ELF-1 (cell line): ENCODE results near the gene SYT2.
A peak's percentile ranks its signal among the peaks of the same experiment; 100 is the strongest.
"Not testable (repeated sequence)": the region's sequence is repeated elsewhere in the genome, so short reads cannot be mapped to it uniquely, and the experiment has no call there.

ENCODE experiments used
- DNase-seq: peaks from one replicate; pipeline ENCODE4 v3.0.0-alpha.2; 2016; ENCODE audit warnings: low read depth, low spot score

The SYT2 gene

GRCh38 chr1:202643397-202644218, 66.6 kb downstream of the SYT2 start:
- DNase-seq = peak; percentile 59

DNA sequence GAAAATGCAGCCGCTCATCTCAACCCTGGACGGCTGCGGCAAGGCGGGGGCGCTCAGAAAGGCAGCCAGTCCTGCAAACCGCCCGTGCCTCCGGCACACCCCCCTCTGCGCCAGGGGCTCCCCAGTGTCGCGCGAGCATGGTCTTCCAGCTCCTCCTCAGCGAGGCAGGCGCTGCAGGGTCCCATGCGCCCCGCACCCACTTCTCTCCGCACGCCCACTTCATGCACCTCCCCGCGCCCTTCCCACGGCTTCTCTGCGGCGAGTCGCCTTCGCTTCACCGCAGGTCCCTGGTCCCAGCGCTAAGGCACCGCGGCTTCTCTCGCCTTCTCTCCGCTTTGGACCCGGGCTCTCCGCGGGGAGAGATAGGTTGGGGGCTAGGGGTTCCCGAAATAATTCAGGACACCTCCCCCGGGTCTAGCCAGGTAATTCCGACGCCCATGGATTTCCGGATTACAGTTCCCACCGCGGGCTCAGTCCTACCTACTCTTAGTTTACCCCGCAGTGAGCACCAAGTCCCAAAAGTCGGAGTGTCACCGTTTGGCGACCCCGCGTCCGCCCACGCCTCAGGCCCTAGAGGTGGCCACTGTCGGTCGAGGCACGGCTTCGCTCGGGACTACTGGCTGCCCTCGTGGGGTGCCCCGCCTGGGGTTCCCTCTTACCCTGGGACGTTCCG, 67.5 kb downstream of the SYT2 start:
- no peak for DNase-seq

GRCh38 chr1:202642212-202642611, 68.0 kb downstream of the SYT2 start:
- no peak for DNase-seq

DNA sequence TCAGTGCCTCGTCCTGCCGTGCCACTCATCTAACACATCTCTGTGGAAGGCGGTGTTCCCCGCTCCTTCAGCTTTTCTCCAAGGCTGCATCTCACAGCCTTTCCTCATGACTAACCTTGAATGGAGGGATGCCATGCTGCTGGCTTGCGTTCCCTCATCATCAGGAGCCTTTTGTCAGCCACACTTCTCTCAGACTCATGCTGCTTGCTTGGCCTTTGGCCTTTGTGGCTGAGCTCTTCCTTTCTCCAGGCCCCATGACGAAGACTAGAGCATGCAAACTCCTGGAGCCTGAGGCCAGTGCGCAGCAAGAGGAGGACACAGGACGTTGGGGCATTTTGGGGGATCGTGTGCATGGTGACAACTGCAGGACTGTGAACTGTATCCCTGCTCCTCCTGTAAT, 70.8 kb downstream of the SYT2 start:
- DNase-seq = no peak

DNA sequence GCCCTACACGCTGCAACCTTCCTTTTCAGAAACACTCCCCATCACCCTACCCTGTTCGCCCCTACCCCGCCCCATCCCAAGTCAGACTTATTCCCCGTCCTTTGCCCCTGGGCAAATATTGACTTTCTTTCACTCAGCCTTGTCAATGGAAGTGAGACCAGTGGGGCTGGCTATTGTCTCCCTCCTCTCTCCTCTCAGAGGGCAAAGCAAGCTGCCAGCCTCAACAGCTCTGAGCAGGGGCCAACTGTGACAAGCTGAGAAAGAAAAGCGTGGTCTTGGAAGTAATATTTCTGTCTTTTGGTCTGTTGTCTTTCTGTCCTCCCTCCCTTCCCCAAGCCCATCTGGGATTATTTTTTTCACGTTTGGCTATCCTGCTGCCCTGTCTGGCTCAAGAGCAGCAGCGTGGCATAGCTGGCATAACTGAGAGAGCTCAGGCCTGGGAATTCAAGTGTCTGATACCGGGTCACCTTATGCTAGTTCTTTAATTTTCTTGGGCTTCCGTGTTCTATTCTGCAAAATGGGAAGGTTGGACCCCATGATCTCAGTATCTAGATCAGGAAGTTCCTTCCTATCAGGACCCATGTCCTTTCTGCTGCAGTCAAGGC, 71.5 kb downstream of the SYT2 start:
- DNase-seq = not testable (repeated sequence)

GRCh38 chr1:202638019-202638700, 72.1 kb downstream of the SYT2 start:
- no peak for DNase-seq

DNA sequence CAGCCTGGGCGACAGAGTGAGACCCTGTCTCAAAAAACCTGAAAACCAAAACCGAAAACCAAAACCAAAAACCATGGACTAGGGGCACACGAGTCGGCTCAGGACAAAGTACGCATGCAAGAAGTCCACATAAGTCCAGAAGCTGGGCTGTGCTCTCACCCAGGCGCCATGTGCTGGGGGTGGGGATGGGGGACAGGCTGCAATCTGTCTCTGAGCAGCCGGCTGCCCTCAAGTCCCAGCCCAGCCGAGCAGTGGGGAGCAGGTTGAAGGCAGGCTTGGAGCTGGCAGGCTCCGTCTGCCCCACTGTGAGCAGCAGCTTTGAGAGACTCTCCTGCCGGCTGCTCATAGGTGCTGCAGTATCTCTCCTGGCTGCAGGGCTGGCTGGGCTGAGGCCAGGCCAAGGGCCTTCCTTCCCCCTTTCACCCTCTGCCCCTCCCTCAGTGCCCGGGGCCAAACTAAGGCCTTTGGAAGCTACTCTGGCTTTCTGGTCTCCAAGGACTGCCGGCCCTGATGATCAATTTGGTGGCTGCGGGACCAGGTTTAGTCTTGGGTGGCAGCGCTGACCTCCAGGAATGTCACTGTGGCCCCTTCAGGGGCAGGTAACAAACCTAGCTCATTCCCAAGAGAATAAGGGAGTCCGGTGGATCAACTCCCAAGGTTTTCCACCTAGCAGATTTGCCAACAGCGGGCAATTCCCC, 72.8 kb downstream of the SYT2 start:
- peak; percentile 83 for DNase-seq

- not testable (repeated sequence) for DNase-seq
Observed at GRCh38 chr1:202636171-202636570, 74.1 kb downstream of the SYT2 start.

DNA sequence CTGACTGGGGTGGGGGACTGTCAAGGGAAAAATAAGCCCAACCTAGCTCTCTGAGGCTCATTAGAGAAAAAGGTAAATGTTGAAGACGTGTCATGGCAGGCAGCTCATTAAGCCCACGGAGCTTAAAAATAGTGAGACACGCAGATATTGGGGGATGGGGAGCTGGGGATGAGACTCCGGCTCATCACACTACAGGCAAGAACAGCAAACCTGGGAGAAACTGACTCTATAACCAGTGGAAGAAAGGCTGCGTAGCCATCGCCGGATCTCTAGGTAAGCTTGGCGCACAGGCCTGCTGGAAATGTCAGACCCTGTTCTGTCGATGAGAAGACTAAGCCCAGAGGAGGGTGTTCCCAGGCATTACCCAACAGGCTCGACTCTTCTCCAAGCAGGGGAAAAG, 78.0 kb downstream of the SYT2 start:
- no peak for DNase-seq

DNA sequence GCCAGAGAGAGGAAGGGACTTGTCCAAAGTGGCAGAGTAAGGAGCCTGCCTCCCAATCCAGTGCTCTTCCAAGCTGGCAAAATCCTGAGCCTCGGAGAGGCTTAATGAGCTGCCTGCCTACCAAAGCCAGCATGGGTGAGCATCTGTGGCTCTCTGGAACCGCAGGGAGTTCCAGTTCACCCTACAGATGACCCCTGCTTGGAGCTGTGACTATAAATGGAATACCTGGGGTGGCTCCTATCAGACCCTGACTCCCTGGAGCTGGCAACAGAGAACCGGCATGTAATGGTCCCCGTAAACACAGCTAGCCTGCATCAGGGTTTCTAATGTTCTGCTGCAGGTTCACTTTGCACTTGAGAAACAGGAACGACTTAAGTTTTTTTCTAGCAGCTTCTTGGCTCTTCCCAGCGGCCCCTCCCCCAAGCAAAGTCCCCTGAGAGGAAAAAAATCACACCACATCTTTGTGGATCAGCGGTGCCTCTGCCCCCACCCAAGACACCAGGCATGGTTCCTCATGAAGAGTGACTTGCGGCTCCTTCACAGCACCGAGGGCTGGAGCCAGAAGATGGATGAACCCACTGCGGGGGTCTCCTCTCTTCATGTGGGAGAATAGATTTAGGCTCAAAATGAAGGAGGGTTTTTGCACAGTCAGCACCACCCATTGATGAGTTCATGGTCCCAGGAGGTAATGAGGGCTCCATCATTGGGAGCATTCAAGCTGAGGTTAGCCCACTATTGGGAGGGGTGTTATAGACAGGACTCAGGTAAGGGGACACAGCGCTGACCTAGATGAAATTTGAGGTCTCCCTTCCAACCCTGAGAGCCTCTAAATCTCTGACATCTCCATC, 79.0 kb downstream of the SYT2 start:
- no peak for DNase-seq

- DNase-seq = no peak
Observed at GRCh38 chr1:202630541-202630940, 79.7 kb downstream of the SYT2 start.

DNA sequence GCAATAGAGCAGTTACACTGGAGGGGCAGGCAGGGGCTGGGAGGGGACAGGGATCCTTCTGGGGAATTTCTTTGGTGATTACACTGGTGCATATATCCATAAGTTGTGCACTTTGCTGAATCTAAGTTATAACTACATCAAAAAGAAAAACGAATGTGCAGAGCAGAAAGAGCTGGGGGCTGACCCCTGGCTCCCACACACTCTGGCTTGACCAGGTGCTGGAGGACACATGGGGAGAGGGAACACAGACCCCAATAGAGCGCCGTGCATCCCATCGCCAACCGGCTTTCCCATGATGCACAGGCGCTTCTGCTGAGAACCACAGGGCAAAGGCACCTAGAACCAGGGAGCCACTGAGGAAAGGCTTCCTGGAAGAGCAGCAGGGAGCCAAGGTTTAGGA, 80.2 kb downstream of the SYT2 start:
- not testable (repeated sequence) for DNase-seq

DNA sequence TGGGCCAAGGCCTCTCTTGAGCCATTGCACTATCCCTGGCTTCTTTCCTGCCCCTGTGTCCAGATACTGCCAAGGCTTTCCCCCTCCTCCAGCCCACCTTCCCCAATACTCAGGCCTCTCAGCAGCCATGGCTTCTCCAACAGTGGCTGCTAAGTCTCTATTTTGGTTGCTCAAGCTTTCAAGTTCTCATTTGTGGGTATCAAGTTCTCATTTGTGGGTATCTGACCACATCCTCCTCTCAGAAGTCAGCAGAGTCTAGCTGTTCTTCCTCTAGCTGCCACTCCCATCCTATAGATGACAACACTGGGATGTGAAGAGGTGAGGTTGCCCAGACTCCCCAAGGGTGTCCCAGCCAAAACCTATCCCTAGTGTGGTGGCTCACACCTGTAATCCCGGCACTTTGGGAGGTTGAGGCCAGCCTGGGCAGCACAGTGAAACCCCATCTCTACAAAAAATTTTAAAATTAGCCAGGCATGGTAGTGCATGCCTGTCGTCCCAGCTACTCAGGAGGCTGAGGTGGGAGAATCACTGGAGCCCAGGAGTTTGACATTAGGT, 80.9 kb downstream of the SYT2 start:
- DNase-seq = not testable (repeated sequence)

DNA sequence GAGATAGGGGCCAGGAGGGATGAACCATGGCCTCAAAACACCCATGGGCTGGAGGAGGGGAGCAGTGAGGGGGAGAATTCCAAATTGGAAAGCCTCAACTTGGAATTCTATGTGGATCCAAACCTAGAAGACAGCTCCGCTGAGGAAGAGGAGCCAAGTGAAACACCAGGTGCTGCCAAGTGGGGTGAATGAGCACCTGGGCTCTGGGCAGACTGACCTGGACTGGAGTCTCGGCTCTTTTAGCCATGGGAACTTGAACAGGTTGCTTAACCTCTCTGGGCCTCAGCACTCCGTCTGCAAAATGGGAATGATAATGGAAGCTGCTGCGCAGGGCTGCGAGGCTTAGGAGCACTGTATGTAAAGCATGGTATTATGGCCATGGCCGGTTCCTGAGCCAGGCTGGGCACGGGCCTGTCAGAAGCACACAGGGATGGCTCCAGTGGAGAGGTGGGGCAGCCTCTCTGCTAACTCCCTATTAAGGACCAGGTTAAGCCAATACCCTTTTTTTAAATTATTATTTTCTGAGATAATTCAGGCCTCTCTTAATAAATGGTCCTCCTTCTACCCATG, 81.5 kb downstream of the SYT2 start:
- DNase-seq = no peak

DNA sequence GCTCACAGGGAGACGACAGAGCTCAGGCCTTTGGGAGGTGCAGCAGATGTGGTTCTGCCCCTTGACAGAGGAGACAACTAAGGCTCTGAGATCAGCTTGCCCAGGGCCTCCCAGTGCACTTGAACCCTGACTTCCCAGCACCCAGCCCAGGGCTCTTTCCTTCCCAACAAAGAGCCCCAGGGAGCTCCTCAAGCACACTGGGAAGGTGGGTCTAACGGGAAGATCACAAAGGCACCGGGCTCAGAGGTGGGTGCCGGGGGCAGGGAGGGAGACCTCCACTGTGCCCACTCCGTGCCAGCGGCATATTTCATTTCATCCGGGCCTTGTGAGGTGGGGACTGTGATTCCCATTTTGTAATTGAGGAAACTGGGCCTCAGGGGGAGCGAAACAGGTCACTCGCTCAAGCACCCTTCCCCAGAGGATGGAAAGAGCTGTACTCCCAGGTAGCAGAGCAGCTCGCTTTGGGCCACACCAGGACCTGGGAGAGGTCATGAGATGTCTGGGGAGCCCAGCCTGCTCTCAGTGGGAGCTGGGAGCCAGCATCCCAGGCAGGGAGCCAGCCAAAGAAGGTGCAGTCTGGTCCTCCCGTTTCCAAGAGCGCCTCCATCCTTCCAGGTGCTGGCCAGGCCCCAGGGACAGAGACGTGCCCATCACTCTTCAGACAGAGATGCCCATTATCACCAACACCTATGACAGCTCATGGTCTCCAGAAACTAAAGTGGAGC, 82.3 kb downstream of the SYT2 start:
- DNase-seq = no peak

DNA sequence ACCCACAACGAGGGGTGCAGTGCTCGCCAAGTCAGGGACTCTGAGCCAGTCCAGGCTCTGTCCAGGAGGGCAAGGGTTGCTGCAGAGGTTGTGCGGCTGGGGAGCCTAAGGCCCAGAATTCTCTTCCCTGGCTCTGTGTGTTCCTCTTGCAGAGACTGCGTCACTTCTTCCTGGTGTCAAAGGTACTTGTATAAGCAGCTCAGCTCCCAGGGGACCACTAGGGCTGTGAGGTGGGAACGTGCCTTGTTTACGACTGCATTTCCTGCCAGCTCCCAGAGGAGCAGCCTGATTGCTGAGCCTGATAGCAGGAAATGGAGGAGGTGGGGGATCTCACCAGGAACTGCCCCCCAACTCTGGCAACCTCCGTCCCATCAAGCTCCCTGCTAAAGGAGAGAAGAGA, 83.2 kb downstream of the SYT2 start:
- not testable (repeated sequence) for DNase-seq

GRCh38 chr1:202625416-202626360, 84.6 kb downstream of the SYT2 start:
- DNase-seq = peak; percentile 83

GRCh38 chr1:202624781-202625108, 85.5 kb downstream of the SYT2 start:
- DNase-seq = no peak
